ENCODE measurements around the gene PRKD3.

Gene PRKD3

GRCh38 chr2:37324786-37325624 lies at the start of gene PRKD3:
Gene PRKD3, minus strand, starts transcription at chr2:37324833. Its CDS starts 8,309 bp downstream, at chr2:37316524.
- Histone ChIP-seq H3K9me3 (ENCODE audit: low read length) (no peaks in the 10 kb centered on the region), H3K4me1 (ENCODE audit: insufficient read depth, low read length) (peaks cover 28% of the 10 kb centered on the region), H3K36me3 (ENCODE audit: insufficient read depth, low read length) (no peaks in the 10 kb centered on the region)

GRCh38 chr2:37372000-37372399 lies 47.4 kb upstream of the PRKD3 start:
- Histone ChIP-seq H3K9ac (ENCODE audit: low read length) (no peak overlapping the region), H3K27me3 (ENCODE audit: control insufficient read depth in 1 of 2, insufficient read depth in 2 of 2, low read length in 2 of 2) (no peaks in the 10 kb centered on the region)

More at GRCh38 chr2:37324786-37325624, at the start of gene PRKD3:
- Histone ChIP-seq H3K9ac (ENCODE audit: low read length) (peak within 1 kb of the TSS; percentile 94), H3K27ac (ENCODE audit: low read depth, low read length) (peak within 1 kb of the TSS; percentile 97), H3K4me3 (ENCODE audit: low read depth in 1 of 2, low read length in 2 of 2) (peak within 1 kb of the TSS; percentile 79 to 97), H3K27me3 (ENCODE audit: control insufficient read depth in 1 of 2, insufficient read depth in 2 of 2, low read length in 2 of 2) (no peaks in the 10 kb centered on the region)

GRCh38 chr2:37370666-37371065 lies 46.0 kb upstream of the PRKD3 start:
- Histone ChIP-seq H3K4me3 (ENCODE audit: low read depth in 1 of 2, low read length in 2 of 2) (no peak overlapping the region), H3K4me1 (ENCODE audit: insufficient read depth, low read length) (peaks cover 7% of the 10 kb centered on the region), H3K9me3 (ENCODE audit: low read length) (no peaks in the 10 kb centered on the region), H3K36me3 (ENCODE audit: insufficient read depth, low read length) (no peaks in the 10 kb centered on the region), H3K9ac (ENCODE audit: low read length) (no peak overlapping the region), H3K27me3 (ENCODE audit: control insufficient read depth in 1 of 2, insufficient read depth in 2 of 2, low read length in 2 of 2) (no peaks in the 10 kb centered on the region), H3K27ac (ENCODE audit: low read depth, low read length) (no peak overlapping the region)

More at GRCh38 chr2:37372000-37372399, 47.4 kb upstream of the PRKD3 start:
- Histone ChIP-seq H3K27ac (ENCODE audit: low read depth, low read length) (no peak overlapping the region), H3K36me3 (ENCODE audit: insufficient read depth, low read length) (no peaks in the 10 kb centered on the region), H3K4me1 (ENCODE audit: insufficient read depth, low read length) (peaks cover 13% of the 10 kb centered on the region), H3K9me3 (ENCODE audit: low read length) (no peaks in the 10 kb centered on the region), H3K4me3 (ENCODE audit: low read depth in 1 of 2, low read length in 2 of 2) (no peak overlapping the region)

DNA sequence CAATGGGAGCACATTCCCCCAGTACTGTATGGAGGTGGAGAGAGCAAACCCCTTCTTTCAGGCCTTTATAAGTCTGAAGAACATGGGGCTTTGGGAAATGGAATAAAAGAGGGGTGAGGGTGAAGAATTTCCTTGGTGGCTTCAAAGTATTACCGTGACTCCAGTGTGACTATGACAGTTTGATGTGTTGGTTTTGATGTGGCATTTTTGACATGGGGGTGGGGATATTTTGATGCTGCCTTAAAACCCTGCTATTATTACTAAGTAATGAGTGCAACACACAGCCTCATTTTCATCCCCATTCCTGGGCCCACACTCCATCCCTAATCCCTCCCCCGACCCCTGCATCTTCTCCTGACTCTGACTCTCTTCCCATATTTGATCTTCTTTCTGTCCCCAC lies 43.4 kb upstream of the PRKD3 start:
- H3K27me3 ChIP-seq (ENCODE audit: control insufficient read depth in 1 of 2, insufficient read depth in 2 of 2, low read length in 2 of 2): no peaks in the 10 kb centered on the region
- H3K27ac ChIP-seq (ENCODE audit: low read depth, low read length): no peak overlapping the region
- H3K36me3 ChIP-seq (ENCODE audit: insufficient read depth, low read length): no peaks in the 10 kb centered on the region
- no peaks in the 10 kb centered on the region for H3K9me3 ChIP-seq (ENCODE audit: low read length)
- no peak overlapping the region for H3K9ac ChIP-seq (ENCODE audit: low read length)
- H3K4me1 ChIP-seq (ENCODE audit: insufficient read depth, low read length): peaks cover 7% of the 10 kb centered on the region
- no peak overlapping the region for H3K4me3 ChIP-seq (ENCODE audit: low read depth in 1 of 2, low read length in 2 of 2)

- Histone ChIP-seq H3K36me3 (ENCODE audit: insufficient read depth, low read length) (no peaks in the 10 kb centered on the region), H3K4me3 (ENCODE audit: low read depth in 1 of 2, low read length in 2 of 2) (no peak overlapping the region), H3K4me1 (ENCODE audit: insufficient read depth, low read length) (peaks cover 7% of the 10 kb centered on the region), H3K9ac (ENCODE audit: low read length) (no peak overlapping the region), H3K27me3 (ENCODE audit: control insufficient read depth in 1 of 2, insufficient read depth in 2 of 2, low read length in 2 of 2) (no peaks in the 10 kb centered on the region), H3K9me3 (ENCODE audit: low read length) (no peaks in the 10 kb centered on the region), H3K27ac (ENCODE audit: low read depth, low read length) (no peak overlapping the region)
Observed at GRCh38 chr2:37367310-37367709, 42.7 kb upstream of the PRKD3 start.

DNA sequence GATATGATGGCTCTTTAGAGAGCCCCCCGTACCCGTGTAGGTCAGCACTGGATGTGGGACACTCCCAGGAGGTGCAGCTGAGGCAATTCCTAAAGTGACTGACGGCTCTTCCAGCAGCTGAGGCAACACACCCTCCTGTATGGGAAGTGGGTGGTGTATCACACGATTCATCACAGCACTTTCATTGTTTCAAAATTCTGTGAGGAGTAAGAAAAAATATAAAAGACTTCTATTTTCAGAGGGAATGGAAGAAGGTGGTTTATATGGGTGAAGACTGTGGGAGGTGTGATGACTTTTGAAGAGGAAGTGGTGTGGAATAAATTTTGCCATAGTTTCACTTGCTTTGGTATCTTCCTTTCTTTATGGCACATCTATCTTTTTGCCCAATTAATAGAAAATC lies 42.1 kb upstream of the PRKD3 start:
- H3K4me1 ChIP-seq (ENCODE audit: insufficient read depth, low read length): peaks cover 7% of the 10 kb centered on the region
- no peak overlapping the region for H3K9ac ChIP-seq (ENCODE audit: low read length)
- H3K4me3 ChIP-seq (ENCODE audit: low read depth in 1 of 2, low read length in 2 of 2): no peak overlapping the region
- H3K27me3 ChIP-seq (ENCODE audit: control insufficient read depth in 1 of 2, insufficient read depth in 2 of 2, low read length in 2 of 2): no peaks in the 10 kb centered on the region
- H3K36me3 ChIP-seq (ENCODE audit: insufficient read depth, low read length): no peaks in the 10 kb centered on the region
- H3K9me3 ChIP-seq (ENCODE audit: low read length): no peaks in the 10 kb centered on the region
- H3K27ac ChIP-seq (ENCODE audit: low read depth, low read length): no peak overlapping the region

DNA sequence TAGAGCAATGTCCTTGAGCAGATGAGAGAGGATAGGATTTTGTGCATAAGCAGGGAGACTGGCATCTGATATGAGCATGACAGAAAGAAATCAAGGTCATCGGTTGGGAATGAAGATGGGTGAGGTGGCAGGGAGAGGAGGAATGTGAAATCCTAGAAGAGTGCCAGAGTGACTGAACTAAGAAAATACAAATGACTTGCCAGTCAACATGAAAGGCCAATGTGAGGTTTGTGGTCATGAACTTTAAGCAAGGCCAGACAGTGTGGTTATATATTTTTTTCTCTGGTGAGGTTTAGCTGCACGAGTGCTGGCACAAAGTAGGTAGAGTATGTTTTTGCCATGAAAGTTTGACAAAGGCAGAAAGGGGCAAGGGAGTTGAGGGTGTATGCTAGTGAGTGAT lies 41.0 kb upstream of the PRKD3 start:
- no peaks in the 10 kb centered on the region for H3K9me3 ChIP-seq (ENCODE audit: low read length)
- H3K4me3 ChIP-seq (ENCODE audit: low read depth in 1 of 2, low read length in 2 of 2): no peak overlapping the region
- H3K4me1 ChIP-seq (ENCODE audit: insufficient read depth, low read length): peaks cover 7% of the 10 kb centered on the region
- no peak overlapping the region for H3K27ac ChIP-seq (ENCODE audit: low read depth, low read length)
- peaks cover 4% of the 10 kb centered on the region for H3K36me3 ChIP-seq (ENCODE audit: insufficient read depth, low read length)
- no peaks in the 10 kb centered on the region for H3K27me3 ChIP-seq (ENCODE audit: control insufficient read depth in 1 of 2, insufficient read depth in 2 of 2, low read length in 2 of 2)
- H3K9ac ChIP-seq (ENCODE audit: low read length): no peak overlapping the region

- H3K4me3 ChIP-seq (ENCODE audit: low read depth in 1 of 2, low read length in 2 of 2): no peak overlapping the region
- no peaks in the 10 kb centered on the region for H3K9me3 ChIP-seq (ENCODE audit: low read length)
- H3K36me3 ChIP-seq (ENCODE audit: insufficient read depth, low read length): peaks cover 4% of the 10 kb centered on the region
- peaks cover 7% of the 10 kb centered on the region for H3K4me1 ChIP-seq (ENCODE audit: insufficient read depth, low read length)
- no peak overlapping the region for H3K27ac ChIP-seq (ENCODE audit: low read depth, low read length)
- H3K27me3 ChIP-seq (ENCODE audit: control insufficient read depth in 1 of 2, insufficient read depth in 2 of 2, low read length in 2 of 2): no peaks in the 10 kb centered on the region
- H3K9ac ChIP-seq (ENCODE audit: low read length): no peak overlapping the region
Observed at GRCh38 chr2:37364351-37364750, 39.7 kb upstream of the PRKD3 start.

GRCh38 chr2:37361994-37362698 lies 37.5 kb upstream of the PRKD3 start:
- peaks cover 4% of the 10 kb centered on the region for H3K36me3 ChIP-seq (ENCODE audit: insufficient read depth, low read length)
- H3K4me1 ChIP-seq (ENCODE audit: insufficient read depth, low read length): peaks cover 5% of the 10 kb centered on the region

DNA sequence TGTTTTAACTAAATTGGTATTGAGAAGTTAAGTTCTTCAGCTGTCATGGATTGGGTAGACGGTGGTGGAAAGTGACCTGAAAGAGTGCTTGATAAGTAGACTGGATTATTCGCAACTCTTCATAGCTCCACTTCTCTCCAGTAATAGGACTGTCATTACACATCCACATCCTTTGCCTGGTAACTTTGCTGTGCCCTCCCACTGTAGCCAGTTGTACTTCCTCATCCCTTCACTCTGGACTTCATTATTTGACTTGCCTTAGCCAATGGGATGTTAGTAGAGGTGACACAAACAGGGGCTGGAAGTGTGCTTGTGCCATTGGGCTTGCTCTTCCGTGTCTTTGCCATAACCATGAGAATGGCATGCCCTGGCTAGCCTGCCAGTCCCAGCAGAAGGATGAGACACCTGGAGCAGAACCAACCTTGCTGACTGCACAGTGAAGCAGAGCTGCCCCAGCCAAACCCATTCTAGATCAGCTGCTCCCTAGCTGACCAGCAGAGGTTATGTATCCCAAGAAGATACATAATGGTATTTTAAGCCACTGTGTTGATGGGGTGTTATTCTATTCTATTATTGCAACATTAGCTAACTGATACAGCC lies 36.7 kb upstream of the PRKD3 start:
- no peaks in the 10 kb centered on the region for H3K27me3 ChIP-seq (ENCODE audit: control insufficient read depth in 1 of 2, insufficient read depth in 2 of 2, low read length in 2 of 2)
- H3K4me1 ChIP-seq (ENCODE audit: insufficient read depth, low read length): no peaks in the 10 kb centered on the region
- peaks cover 4% of the 10 kb centered on the region for H3K36me3 ChIP-seq (ENCODE audit: insufficient read depth, low read length)
- no peak overlapping the region for H3K27ac ChIP-seq (ENCODE audit: low read depth, low read length)
- no peak overlapping the region for H3K4me3 ChIP-seq (ENCODE audit: low read depth in 1 of 2, low read length in 2 of 2)
- no peak overlapping the region for H3K9ac ChIP-seq (ENCODE audit: low read length)
- H3K9me3 ChIP-seq (ENCODE audit: low read length): no peaks in the 10 kb centered on the region

More at GRCh38 chr2:37361994-37362698, 37.5 kb upstream of the PRKD3 start:
- H3K27ac ChIP-seq (ENCODE audit: low read depth, low read length): no peak overlapping the region
- no peak overlapping the region for H3K4me3 ChIP-seq (ENCODE audit: low read depth in 1 of 2, low read length in 2 of 2)
- no peaks in the 10 kb centered on the region for H3K9me3 ChIP-seq (ENCODE audit: low read length)
- no peaks in the 10 kb centered on the region for H3K27me3 ChIP-seq (ENCODE audit: control insufficient read depth in 1 of 2, insufficient read depth in 2 of 2, low read length in 2 of 2)
- no peak overlapping the region for H3K9ac ChIP-seq (ENCODE audit: low read length)

DNA sequence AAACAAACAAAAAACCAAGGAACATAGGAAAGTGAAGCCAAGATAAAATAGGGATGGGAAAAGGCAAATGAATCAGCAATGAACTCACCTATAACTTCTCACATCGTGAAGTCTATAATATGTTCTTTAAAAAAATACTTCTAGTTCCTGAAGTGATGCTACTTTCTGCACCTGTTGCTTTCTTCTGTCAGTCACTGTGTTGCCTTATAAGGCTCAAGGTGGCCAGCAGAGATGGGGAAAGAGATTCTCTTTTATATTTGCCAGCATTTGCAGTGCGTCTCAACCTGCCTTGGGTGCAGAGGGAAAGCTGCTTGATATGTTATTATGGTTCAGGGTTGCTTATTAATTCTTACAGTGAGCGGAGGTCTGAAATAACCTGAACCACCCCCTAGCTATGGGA lies 33.8 kb upstream of the PRKD3 start:
- H3K36me3 ChIP-seq (ENCODE audit: insufficient read depth, low read length): peaks cover 4% of the 10 kb centered on the region
- H3K4me3 ChIP-seq (ENCODE audit: low read depth in 1 of 2, low read length in 2 of 2): no peak overlapping the region
- H3K27ac ChIP-seq (ENCODE audit: low read depth, low read length): no peak overlapping the region
- no peaks in the 10 kb centered on the region for H3K9me3 ChIP-seq (ENCODE audit: low read length)
- no peak overlapping the region for H3K9ac ChIP-seq (ENCODE audit: low read length)
- H3K27me3 ChIP-seq (ENCODE audit: control insufficient read depth in 1 of 2, insufficient read depth in 2 of 2, low read length in 2 of 2): no peaks in the 10 kb centered on the region
- no peaks in the 10 kb centered on the region for H3K4me1 ChIP-seq (ENCODE audit: insufficient read depth, low read length)
